Mammary epithelial cell (primary cell): Measurements from ENCODE around the gene MICAL2.

Experiments
- CTCF ChIP-seq, 2 donors: IDR thresholded peaks in 1 of 2; conservative IDR thresholded peaks in 1 of 2; 2 replicates each; pipeline ENCODE4 v1.5.1; 2011 to 2012; ENCODE audit warnings: inconsistent platforms in 2 of 2, low read length in 2 of 2, mild to moderate bottlenecking in 2 of 2, control low read depth in 1 of 2, low read depth in 1 of 2; ENCODE audit not compliant: insufficient read depth in 1 of 2; ENCODE audit errors: extremely low read depth in 1 of 2
- EZH2 ChIP-seq: IDR thresholded peaks from 2 replicates; pipeline ENCODE4 v1.6.1; 2012; ENCODE audit warnings: low read length, inconsistent platforms, borderline replicate concordance

- TF ChIP-seq CTCF (conservative IDR thresholded peaks at IDR 0.05 in 1 of 2, IDR thresholded peaks at IDR 0.05 in 1 of 2; ENCODE audit: extremely low read depth in 1 of 2, insufficient read depth in 1 of 2, low read depth in 1 of 2, low read length in 2 of 2) (no peak), EZH2 (no peak)
Measured at GRCh38 chr11:12112750-12113149, 2.4 kb downstream of the MICAL2 start.
